SH-SY5Y (cell line): ENCODE measurements around the gene ACTRT2.

ENCODE experiments used
- GATA2 ChIP-seq: IDR thresholded peaks from 2 replicates; pipeline ENCODE4 v1.6.1; 2011; ENCODE audit warnings: mild to moderate bottlenecking, low read depth, low read length
- GATA3 ChIP-seq: IDR thresholded peaks from 2 replicates; pipeline ENCODE4 v1.6.1; 2011; ENCODE audit warnings: low read depth, mild to moderate bottlenecking, low read length, moderate library complexity

- TF ChIP-seq GATA2 = no peak
- no peak for TF ChIP-seq GATA3
These were observed 39.6 kb downstream of the ACTRT2 start for GRCh38 chr1:3060601-3061551.
